BE2C (cell line): ENCODE measurements around the gene GH1. TPM values are rescaled to one million over a fixed set of nuclear protein-coding genes. Genes with fewer than 3 reads are reported as not detected.
"Not testable (repeated sequence)": the region's sequence is repeated elsewhere in the genome, so short reads cannot be mapped to it uniquely, and the experiment has no call there.

Source experiments
- DNase-seq: peaks from one replicate; pipeline ENCODE4 v3.0.0-alpha.2; 2020
- H3K27me3 ChIP-seq: fragments of 250-450 bp; sonication (Bioruptor Pico); 2 replicates; pipeline ENCODE4 v1.5.1; 2020; ENCODE audit warnings: mild to moderate bottlenecking
- H3K36me3 ChIP-seq: fragments of 250-450 bp; sonication (Bioruptor Pico); 2 replicates; pipeline ENCODE4 v1.5.1; 2020; ENCODE audit warnings: mild to moderate bottlenecking
- H3K4me1 ChIP-seq: fragments of 250-450 bp; sonication (Bioruptor Pico); 2 replicates; pipeline ENCODE4 v1.5.1; 2020
- H3K4me3 ChIP-seq: 2 replicates; pipeline ENCODE4 v1.5.1; 2011; ENCODE audit warnings: low read depth, low read length
- H3K9me3 ChIP-seq: fragments of 250-450 bp; sonication (Bioruptor Pico); 2 replicates; pipeline ENCODE4 v1.5.1; 2020
- CTCF ChIP-seq: IDR thresholded peaks from 2 replicates; pipeline ENCODE4 v1.5.1; 2012; ENCODE audit warnings: mild to moderate bottlenecking, low read depth, low read length
- polyA plus RNA-seq: library from polyadenylated mRNA; unstranded; fragments of >200 nt; gene quantifications from one replicate; pipeline ENCODE4 v1.2.1, GENCODE V29; 2012; ENCODE audit warnings: low read depth, missing spikeins; ENCODE audit not compliant: insufficient read length, insufficient read depth

GH1 gene
- polyA plus RNA-seq = not detected

DNA sequence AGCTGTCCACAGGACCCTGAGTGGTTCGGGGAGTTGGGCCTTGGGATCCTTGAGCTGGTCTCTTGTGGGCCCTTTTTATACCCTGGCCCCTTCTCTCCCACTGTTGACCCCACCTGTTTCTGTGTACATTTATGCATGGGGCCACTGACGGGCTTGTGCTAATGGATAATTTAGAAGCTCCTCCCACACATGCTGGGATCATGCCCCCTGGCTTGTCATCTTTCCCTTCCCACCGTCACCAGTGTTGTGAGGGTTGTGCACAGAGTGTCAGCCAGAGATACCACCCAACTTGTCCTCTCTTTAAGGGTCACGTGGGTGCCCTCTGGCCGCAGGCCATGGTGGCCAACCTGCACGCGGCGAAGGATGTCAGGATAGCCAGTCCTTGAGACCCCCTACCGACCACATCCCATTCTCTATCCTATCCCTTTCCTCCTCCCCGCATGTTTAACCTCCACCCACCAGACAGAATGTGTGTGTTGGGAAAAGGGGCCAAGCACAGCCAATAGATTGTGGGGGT, at the start of gene GH1:
TSS of gene GH1 (minus strand) at position 51 of the 517 bp plus-strand sequence. CDS start 63 bp downstream, outside the sequence.
- H3K9me3 ChIP-seq, DNase-seq, H3K4me1 ChIP-seq, H3K27me3 ChIP-seq, H3K36me3 ChIP-seq, H3K4me3 ChIP-seq: not testable (repeated sequence)

- DNase-seq = no peak
- no peak for TF ChIP-seq CTCF
- no peaks in the 10 kb centered on the region for H3K4me1 ChIP-seq
- H3K9me3 ChIP-seq = no peaks in the 10 kb centered on the region
- no peaks in the 10 kb centered on the region for H3K36me3 ChIP-seq
- no peaks in the 10 kb centered on the region for H3K27me3 ChIP-seq
- no peak overlapping the region for H3K4me3 ChIP-seq
These were observed 49.3 kb upstream of the GH1 start for GRCh38 chr17:63967953-63968352.

DNA sequence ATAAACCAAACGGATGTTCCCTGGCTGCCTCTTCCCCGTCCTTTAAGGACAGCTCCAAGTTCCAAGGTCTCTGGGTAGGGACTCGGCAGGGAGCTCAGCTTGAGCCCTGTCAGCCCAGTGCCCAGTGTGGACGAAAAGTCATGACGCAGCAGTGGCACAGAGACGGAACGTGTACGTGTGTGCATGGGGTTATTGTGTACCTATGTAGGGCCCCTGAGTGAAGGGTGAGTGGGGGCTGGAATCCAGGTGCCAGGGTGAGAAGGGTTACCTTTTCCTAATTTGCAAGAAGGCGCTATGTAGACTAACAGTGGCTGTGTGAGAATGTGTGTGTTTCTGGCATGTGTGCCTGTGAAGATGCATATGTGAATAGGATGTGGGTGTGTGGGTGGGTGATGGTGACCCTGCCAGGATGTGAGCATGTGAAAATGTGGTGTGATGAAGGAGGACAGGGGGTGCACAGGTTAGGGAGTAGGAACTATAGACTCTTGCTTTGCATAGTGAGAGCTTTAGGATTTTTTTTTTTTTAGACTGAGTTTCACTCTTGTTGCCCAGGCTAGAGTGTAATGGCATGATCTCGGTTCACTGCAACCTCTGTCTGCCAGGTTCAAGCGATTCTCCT, 48.1 kb upstream of the GH1 start:
- H3K4me3 ChIP-seq = no peak overlapping the region
- no peaks in the 10 kb centered on the region for H3K9me3 ChIP-seq
- no peak for DNase-seq
- no peaks in the 10 kb centered on the region for H3K27me3 ChIP-seq
- no peak for TF ChIP-seq CTCF
- peaks cover 3% of the 10 kb centered on the region; the same call in 1 of the 2 replicates for H3K4me1 ChIP-seq
- H3K36me3 ChIP-seq = no peaks in the 10 kb centered on the region

DNA sequence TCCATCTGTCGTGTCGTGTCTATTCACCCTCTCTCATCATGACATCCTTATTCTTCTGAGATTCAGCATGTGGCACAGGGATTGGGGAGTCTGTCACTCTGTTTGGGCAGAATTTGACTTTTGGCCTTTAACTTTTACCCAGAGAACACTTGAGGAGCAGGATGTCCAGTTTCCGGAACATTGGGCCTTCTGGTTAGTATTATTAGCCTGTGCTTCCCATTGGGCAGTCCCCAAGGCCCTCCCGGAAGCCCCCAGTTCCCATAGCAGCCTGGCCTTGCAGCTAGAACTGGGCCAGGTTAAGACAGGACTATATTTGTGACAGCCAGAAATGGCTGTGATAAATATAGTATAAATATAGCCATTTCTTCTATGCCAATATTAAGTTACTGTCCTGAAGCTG, 44.5 kb upstream of the GH1 start:
- Histone ChIP-seq H3K36me3 (no peaks in the 10 kb centered on the region), H3K4me3 (no peak overlapping the region), H3K9me3 (no peaks in the 10 kb centered on the region), H3K4me1 (peaks cover 3% of the 10 kb centered on the region; the same call in 1 of the 2 replicates), H3K27me3 (no peaks in the 10 kb centered on the region)
- no peak for TF ChIP-seq CTCF
- DNase-seq = no peak

DNA sequence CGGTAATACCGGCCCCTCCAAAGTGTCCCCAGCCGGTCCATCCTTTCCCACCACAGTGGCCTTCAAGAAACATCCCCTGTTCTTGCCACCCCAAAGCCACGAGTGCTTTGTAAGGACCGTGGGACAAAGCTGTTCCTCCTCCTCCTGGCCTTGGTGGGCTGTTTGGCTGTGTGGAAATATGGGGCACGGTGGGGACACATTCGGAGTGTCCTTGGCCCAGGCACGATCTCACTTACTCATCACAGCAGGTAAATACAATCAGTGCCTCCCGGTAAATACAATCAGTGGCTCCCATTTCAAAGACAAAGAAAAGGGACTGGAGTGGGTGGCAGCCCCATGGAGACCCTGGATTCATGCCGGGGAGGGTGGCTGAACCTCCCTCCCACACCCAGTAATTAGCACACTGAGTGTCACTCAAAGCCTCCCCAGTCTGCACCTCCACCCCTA, 43.7 kb upstream of the GH1 start:
- no peaks in the 10 kb centered on the region for H3K27me3 ChIP-seq
- H3K4me3 ChIP-seq = no peak overlapping the region
- no peaks in the 10 kb centered on the region for H3K36me3 ChIP-seq
- H3K4me1 ChIP-seq = peaks cover 3% of the 10 kb centered on the region; the same call in 1 of the 2 replicates
- TF ChIP-seq CTCF = no peak
- H3K9me3 ChIP-seq = no peaks in the 10 kb centered on the region
- no peak for DNase-seq

DNA sequence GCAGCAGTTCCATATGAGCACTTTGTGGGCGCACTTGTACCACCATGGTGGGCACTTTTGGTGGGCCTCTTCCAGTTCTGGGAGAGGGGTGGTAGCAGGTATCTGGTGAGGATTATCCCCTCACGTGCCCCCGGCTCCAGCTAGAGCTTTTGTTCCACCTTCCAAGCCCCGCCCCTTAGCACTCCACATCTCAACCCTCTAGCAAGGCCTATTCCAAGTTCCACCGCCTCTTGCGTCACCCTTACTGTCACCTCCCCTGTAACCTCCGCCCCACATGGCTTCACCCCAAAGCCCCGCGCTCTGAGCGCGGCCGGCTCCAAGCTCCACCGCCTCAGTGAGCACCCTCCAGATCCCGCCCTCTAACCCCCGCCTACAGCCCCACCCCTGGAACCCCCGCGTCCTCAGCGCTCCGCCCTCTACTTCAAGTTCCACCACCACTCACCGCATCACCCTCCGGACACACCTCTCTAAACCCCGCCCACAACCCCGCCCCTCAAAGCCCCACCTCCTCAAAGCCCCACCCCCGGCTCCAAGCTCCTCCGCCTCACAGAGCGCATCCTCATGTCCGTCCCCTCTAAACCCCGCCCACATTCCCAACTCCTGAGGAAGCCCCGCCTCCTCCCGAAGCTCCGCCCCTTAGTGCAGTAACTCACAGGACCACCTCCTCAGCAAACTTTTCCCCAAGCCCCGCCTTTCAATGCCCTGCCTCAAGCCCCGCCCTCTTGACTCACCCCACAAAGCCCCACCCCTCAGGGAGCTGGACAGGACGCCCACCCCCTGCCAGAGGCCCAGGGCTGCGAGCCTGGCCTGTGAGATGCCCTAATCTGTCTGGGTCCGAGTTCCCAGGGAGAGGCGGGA, 42.9 kb upstream of the GH1 start:
- TF ChIP-seq CTCF = no peak
- Histone ChIP-seq H3K27me3 (no peaks in the 10 kb centered on the region), H3K4me3 (peak overlapping the region; percentile 38; the same call in 1 of the 2 replicates), H3K4me1 (peaks cover 3% of the 10 kb centered on the region; the same call in 1 of the 2 replicates), H3K9me3 (no peaks in the 10 kb centered on the region), H3K36me3 (no peaks in the 10 kb centered on the region)
- DNase-seq = peak; percentile 98
